Keratinocyte (primary cell): Measurements from ENCODE around the gene MED26. TPM values are rescaled to one million over a fixed set of nuclear protein-coding genes. Genes with fewer than 3 reads are reported as not detected.

Experiments
- DNase-seq: peaks from one replicate; pipeline ENCODE4 v3.0.0-alpha.2; 2011; ENCODE audit warnings: low read depth, missing footprints, low spot score
- FAIRE-seq: peaks from 2 replicates; lab custom pipeline; 2011; peaks lifted over from hg19 to GRCh38; lab: Jason Lieb, UNC
- H2AFZ ChIP-seq: 2 replicates; pipeline ENCODE4 v1.6.0; 2012; ENCODE audit warnings: low read length, control low read depth, inconsistent platforms; ENCODE audit not compliant: control insufficient read depth
- H3K27ac ChIP-seq: 2 replicates; pipeline ENCODE4 v1.5.1; 2011; ENCODE audit warnings: low read length; ENCODE audit not compliant: control insufficient read depth, insufficient read depth
- H3K27me3 ChIP-seq: 3 replicates; pipeline ENCODE4 v1.6.0; 2011; ENCODE audit warnings: low read length; ENCODE audit not compliant: control insufficient read depth, insufficient read depth; ENCODE audit errors: extremely low read depth
- H3K36me3 ChIP-seq, 2 experiments: 2 replicates in 1 of 2; 3 replicates in 1 of 2; pipeline ENCODE4 v1.5.1; 2011; ENCODE audit warnings: low read length in 2 of 2, mild to moderate bottlenecking in 1 of 2; ENCODE audit not compliant: control insufficient read depth in 2 of 2, insufficient read depth in 2 of 2; ENCODE audit errors: extremely low read depth in 1 of 2
- H3K4me1 ChIP-seq: 3 replicates; pipeline ENCODE4 v1.5.1; 2011; ENCODE audit warnings: low read length; ENCODE audit not compliant: control insufficient read depth, insufficient read depth; ENCODE audit errors: extremely low read depth
- H3K4me2 ChIP-seq: 3 replicates; pipeline ENCODE4 v1.6.0; 2011; ENCODE audit warnings: low read depth, low read length; ENCODE audit not compliant: control insufficient read depth, insufficient read depth; ENCODE audit errors: extremely low read depth
- H3K4me3 ChIP-seq, 3 experiments: fragments of 200-600 bp in 1 of 3; sonication (generic) in 1 of 3; 2 replicates in 2 of 3; 3 replicates in 1 of 3; pipeline ENCODE4 v1.5.1; 2011 to 2016; ENCODE audit warnings: low read length in 3 of 3, mild to moderate bottlenecking in 3 of 3, control low read depth in 2 of 3, inconsistent platforms in 1 of 3, low read depth in 1 of 3, mixed read lengths in 1 of 3, mixed run types in 1 of 3, moderate library complexity in 1 of 3; ENCODE audit not compliant: control insufficient read depth in 2 of 3, insufficient read depth in 2 of 3; ENCODE audit errors: extremely low read depth in 1 of 3
- H3K79me2 ChIP-seq: 2 replicates; pipeline ENCODE4 v1.6.0; 2012; ENCODE audit warnings: low read length; ENCODE audit not compliant: control insufficient read depth, insufficient read depth
- H3K9ac ChIP-seq: 3 replicates; pipeline ENCODE4 v1.6.0; 2011; ENCODE audit warnings: low read length; ENCODE audit not compliant: control insufficient read depth, insufficient read depth; ENCODE audit errors: extremely low read depth
- H3K9me1 ChIP-seq: 3 replicates; pipeline ENCODE4 v1.6.0; 2011; ENCODE audit warnings: low read length; ENCODE audit not compliant: control insufficient read depth, insufficient read depth; ENCODE audit errors: extremely low read depth
- H3K9me3 ChIP-seq: 2 replicates; pipeline ENCODE4 v1.5.1; 2012; ENCODE audit warnings: low read depth, low read length; ENCODE audit not compliant: control insufficient read depth
- H4K20me1 ChIP-seq: 3 replicates; pipeline ENCODE4 v1.6.0; 2011; ENCODE audit warnings: low read length; ENCODE audit not compliant: control insufficient read depth, insufficient read depth; ENCODE audit errors: extremely low read depth
- EZH2 ChIP-seq: IDR thresholded peaks from one replicate; pipeline ENCODE4 v1.6.1; 2012; ENCODE audit warnings: inconsistent platforms, mild to moderate bottlenecking, low read length, moderate library complexity
- dilution Hi-C: fragments of 300-500 bp; cut with MboI; formaldehyde crosslinking; loops from one replicate; pipeline ENCODE4 v1.7.0; 2020; ENCODE audit warnings: low sequenced_read_pairs; ENCODE audit not compliant: extremely low pct_ligation_motif_present
- polyA plus RNA-seq, 5 experiments: library from polyadenylated mRNA; depleted of rRNA in 3 of 5; stranded (reverse) in 3 of 5; stranded (forward) in 1 of 5; unstranded in 1 of 5; fragments of >200 nt; gene quantifications; 1 replicate in 1 of 5; 2 replicates in 3 of 5; 3 replicates in 1 of 5; pipeline versions ENCODE4 v1.2.1 to v1.2.3, GENCODE V29; 2011 to 2012; ENCODE audit warnings: missing spikeins in 2 of 5, low read depth in 1 of 5, low replicate concordance in 1 of 5
- TF ChIP-seq, protein P1 (sequence below), 3 experiments: IDR thresholded peaks in 1 of 3; conservative IDR thresholded peaks in 1 of 3; optimal IDR thresholded peaks in 1 of 3; 2 replicates in 2 of 3; 3 replicates in 1 of 3; pipeline versions ENCODE3 to v1.5.1; 2011; ENCODE audit warnings: low read length in 3 of 3, mild to moderate bottlenecking in 3 of 3, moderate library complexity in 2 of 3, control low read depth in 1 of 3, inconsistent platforms in 1 of 3; ENCODE audit not compliant: insufficient read depth in 2 of 3; ENCODE audit errors: extremely low read depth in 1 of 3

Gene MED26
- polyA plus RNA-seq, 1 donor (not counting 4 experiments of a cell fraction or from before 2014, with no cell fraction given) = 4.7 TPM

DNA sequence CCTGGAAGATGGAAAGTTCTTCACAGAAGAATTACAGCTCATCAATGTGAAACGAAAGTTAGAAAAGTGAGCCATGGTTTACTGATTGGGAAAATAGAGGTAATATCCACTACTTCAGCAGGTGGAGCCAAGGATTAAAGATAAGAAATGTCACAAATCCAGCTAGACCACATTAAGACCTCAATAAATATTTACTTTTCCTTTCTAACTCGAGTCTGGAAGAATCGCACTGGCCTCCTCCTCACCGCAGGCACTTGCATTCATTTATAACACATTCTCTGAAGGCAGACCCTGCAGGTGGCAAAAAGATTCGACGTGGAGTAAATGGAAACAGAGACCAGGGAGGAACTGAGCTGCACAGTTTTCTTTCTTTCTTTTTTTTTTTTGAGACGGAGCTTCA lies 63.2 kb downstream of the MED26 start:
- Histone ChIP-seq H2AFZ (no peak overlapping the region), H3K27me3 (no peaks in the 10 kb centered on the region), H3K4me2 (no peak overlapping the region), H3K4me1 (peaks cover 12% of the 10 kb centered on the region), H3K9me1 (peaks cover 3% of the 10 kb centered on the region), H4K20me1 (no peaks in the 10 kb centered on the region), H3K36me3 (peaks cover 31 to 64% of the 10 kb centered on the region in 2 experiments), H3K4me3 (no peak overlapping the region), H3K27ac (no peak overlapping the region), H3K9ac (no peak overlapping the region), H3K79me2 (peaks cover 21% of the 10 kb centered on the region), H3K9me3 (no peaks in the 10 kb centered on the region)
- FAIRE-seq = no peak
- TF ChIP-seq, protein P1, sequence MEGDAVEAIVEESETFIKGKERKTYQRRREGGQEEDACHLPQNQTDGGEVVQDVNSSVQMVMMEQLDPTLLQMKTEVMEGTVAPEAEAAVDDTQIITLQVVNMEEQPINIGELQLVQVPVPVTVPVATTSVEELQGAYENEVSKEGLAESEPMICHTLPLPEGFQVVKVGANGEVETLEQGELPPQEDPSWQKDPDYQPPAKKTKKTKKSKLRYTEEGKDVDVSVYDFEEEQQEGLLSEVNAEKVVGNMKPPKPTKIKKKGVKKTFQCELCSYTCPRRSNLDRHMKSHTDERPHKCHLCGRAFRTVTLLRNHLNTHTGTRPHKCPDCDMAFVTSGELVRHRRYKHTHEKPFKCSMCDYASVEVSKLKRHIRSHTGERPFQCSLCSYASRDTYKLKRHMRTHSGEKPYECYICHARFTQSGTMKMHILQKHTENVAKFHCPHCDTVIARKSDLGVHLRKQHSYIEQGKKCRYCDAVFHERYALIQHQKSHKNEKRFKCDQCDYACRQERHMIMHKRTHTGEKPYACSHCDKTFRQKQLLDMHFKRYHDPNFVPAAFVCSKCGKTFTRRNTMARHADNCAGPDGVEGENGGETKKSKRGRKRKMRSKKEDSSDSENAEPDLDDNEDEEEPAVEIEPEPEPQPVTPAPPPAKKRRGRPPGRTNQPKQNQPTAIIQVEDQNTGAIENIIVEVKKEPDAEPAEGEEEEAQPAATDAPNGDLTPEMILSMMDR (optimal IDR thresholded peaks at IDR 0.05 in 1 of 3, IDR thresholded peaks at IDR 0.05 in 1 of 3, conservative IDR thresholded peaks at IDR 0.05 in 1 of 3; ENCODE audit: extremely low read depth in 1 of 3, insufficient read depth in 2 of 3, low read length in 3 of 3) = no peak
- no peak for TF ChIP-seq EZH2
- dilution Hi-C loops = no loop called here
- DNase-seq = no peak

DNA sequence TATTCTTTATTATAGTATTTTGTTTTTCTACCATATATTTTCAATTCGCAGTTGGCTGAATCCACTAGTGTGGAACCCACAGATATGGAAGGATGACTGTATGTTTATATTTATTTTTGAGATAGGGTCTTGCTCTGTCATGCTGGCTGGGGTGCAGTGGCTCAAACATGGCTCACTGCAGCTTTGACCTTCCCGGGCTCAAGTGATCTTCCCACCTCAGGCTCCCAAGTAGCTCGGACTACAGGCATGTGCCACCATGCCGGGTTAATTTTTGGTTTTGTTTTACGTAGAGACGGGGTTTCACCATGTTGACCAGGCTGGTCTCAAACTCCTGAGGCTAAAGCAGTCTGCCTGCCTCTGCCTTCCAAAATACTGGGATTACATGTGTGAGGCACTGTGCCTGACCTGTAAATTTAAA lies 65.4 kb downstream of the MED26 start:
- Histone ChIP-seq H3K9me3 (no peaks in the 10 kb centered on the region), H3K79me2 (peaks cover 8% of the 10 kb centered on the region), H3K9ac (no peak overlapping the region), H3K36me3 (peaks cover 29 to 54% of the 10 kb centered on the region in 2 experiments), H3K27ac (no peak overlapping the region), H3K4me1 (no peaks in the 10 kb centered on the region), H3K4me3 (no peak overlapping the region), H3K9me1 (no peaks in the 10 kb centered on the region), H2AFZ (no peak overlapping the region), H4K20me1 (no peaks in the 10 kb centered on the region), H3K27me3 (no peaks in the 10 kb centered on the region), H3K4me2 (no peak overlapping the region)
- TF ChIP-seq, protein P1 (optimal IDR thresholded peaks at IDR 0.05 in 1 of 3, IDR thresholded peaks at IDR 0.05 in 1 of 3, conservative IDR thresholded peaks at IDR 0.05 in 1 of 3; ENCODE audit: extremely low read depth in 1 of 3, insufficient read depth in 2 of 3, low read length in 3 of 3) = no peak
- TF ChIP-seq EZH2 = no peak
- no peak for FAIRE-seq
- dilution Hi-C loops = no loop called here
- no peak for DNase-seq
